Measurements from ENCODE around the gene CYTH4.
"Not testable (repeated sequence)": the region's sequence is repeated elsewhere in the genome, so short reads cannot be mapped to it uniquely, and the experiment has no call there.

CYTH4 gene

DNA sequence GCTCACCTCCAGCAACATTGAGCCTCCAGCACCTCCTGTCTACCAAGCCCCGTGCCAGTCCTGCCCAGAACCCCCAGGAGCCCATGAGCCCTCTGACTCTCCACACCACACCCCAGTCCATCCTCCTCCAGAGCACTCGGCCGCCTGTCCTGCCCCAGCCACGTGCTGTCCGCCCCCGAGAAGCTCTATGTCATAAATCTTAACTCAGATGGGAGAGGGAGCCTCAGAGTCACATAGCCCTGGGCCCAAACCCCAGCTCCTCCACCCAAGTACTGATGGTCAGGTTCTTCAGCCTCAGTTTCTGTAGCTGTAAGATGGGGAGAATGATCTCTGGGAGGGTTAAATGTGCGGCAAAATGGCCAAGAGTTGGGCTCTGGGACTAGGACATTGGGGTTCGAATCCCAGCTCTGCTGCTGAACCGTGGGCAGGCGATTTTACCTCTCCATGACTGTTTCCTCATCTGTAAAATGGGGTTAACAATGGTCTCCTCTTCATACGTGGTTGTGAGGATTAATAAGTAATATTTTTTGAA is 27.8 kb downstream of the CYTH4 start:
- DNase-seq (ENCODE audit: low read depth in 3 of 3): no peak

DNA sequence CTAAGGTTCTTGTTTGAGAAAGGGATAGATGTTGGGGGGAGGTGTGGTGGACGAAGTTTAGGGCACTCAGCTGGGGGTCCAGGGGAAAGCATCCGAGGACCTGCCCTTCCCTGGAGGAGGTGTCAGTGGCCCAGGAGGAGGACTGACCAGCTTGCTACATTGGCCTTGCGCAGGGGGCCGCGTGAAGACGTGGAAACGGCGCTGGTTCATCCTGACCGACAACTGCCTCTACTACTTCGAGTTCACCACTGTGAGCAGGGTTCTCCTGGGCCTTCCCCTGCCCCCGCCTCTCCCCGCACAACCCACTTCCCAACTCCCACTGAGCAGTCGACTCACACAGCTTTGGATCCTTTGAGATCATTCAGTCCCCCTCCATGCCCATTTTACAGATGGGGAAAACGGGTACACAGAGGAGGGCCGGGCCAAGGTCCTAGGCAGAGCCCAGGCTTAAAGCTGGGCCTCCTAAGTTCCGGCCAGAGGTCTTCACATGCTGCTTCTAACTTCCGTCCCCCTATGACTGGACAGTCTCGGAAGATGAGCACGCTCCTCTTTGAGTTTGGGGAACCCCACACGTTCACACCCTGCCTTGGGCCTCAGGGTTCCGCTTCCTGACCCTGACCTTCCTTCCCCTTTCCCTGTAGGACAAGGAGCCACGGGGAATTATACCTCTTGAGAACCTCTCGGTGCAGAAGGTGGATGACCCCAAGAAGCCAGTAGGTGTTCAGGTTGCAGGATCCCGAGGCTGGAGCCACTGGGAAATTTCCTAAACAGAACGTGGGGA is 28.7 kb downstream of the CYTH4 start:
- no peak for DNase-seq (ENCODE audit: low read depth in 3 of 3)

- no peak for DNase-seq (ENCODE audit: low read depth in 3 of 3)
Observed at GRCh38 chr22:37311761-37312312, 29.5 kb downstream of the CYTH4 start.

DNA sequence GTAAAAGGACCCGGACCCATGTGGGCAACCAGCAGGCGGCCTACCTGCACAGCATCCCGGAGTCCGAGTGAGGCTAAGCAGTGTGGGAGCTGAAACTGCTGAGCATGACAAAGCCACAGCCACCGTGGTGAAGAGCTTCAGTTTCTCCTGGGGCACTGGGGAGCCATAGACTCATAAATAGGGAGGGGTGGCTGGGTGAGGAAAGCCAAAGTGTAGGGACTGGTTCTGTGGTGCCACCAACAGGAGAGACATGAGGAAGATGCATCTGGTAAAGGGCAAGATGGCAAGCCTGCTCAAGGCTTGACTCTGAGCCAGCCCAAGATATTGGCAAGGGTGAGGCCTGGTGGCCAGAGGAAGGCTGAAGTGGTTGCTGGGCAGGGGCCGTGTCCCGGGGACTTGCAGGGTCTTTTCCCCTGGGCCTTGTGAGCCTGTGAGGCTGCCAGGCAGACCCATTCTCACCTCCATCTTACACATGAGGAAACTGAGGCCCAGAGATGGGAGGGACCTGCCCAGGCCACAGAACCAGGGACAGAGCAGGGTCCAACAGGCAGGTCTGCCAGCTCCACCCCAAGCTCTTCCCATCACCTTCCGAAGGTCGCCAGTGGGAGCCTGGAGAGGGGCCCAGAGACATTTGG is 30.4 kb downstream of the CYTH4 start:
- no peak for DNase-seq (ENCODE audit: low read depth in 3 of 3)

GRCh38 chr22:37313376-37314314 is 31.3 kb downstream of the CYTH4 start:
- DNase-seq (ENCODE audit: low read depth in 3 of 3): no peak

DNA sequence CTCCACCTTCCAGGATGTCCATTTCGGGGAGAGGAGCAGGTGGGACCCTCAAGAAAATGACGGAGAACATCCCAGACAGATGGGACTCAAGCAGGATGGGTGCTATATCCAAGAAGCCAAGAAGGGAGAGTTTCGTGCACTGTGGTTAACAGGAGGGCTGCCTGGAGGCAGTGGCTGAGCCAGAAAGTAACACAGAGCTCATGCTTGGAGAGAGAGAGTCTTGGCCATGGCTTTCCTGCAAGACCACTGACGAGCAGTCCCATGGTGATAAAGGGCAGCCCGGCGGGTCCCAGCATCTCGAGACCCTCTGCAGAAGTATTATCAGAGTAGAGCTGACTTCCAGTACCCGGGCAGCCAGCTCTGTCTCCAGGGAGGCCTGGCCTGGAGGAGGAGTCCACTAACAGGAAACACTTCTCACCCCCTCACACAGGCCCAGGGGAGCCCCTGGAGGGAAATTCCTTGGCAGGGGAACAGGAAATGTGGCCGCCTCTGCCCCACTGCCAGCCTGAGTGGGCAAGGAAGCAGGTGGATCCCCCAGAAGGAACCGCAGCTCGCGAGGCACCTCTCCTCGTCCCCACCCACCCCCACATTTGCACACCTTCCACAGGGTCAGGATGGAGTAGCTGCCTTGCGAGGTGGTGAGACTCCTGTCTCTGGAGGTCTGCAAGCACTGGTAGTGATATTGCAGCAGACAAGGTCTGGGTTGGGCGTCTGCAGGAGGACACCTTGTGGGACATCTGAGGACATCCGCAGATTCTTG is 32.2 kb downstream of the CYTH4 start:
- DNase-seq (ENCODE audit: low read depth in 3 of 3): peak in 1 of 3 experiments; percentile 49

- DNase-seq (ENCODE audit: low read depth in 3 of 3): no peak
Observed at GRCh38 chr22:37316405-37316804, 34.1 kb downstream of the CYTH4 start.

DNA sequence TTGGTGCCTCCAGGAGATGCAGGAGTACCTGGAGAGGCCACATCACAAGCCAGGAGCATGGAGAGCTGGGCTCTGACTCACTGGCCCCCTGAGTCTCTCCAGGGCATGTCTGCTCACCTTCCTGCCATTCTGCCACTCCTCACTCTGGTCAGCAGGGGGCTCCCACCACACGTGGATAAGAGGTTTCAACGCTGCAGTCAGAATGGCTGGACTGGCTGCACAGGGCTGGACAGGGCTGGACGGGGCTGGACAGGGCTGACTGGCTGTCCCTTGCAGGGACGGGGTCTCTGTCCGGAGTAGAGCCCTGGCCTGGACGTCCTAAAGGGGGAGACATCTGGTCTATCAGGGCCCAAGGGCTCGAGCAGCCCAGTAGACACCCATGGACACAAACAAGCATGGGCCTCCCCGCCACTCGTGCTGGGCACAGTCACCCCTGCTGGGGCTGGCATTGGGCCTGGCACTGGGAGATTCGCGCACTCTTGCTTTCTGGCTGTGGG is 34.6 kb downstream of the CYTH4 start:
- peak; percentile 51 to 66 (median 52) for DNase-seq (ENCODE audit: low read depth in 3 of 3)

- no peak for DNase-seq (ENCODE audit: low read depth in 3 of 3)
Observed at GRCh38 chr22:37317698-37318210, 35.4 kb downstream of the CYTH4 start.

DNA sequence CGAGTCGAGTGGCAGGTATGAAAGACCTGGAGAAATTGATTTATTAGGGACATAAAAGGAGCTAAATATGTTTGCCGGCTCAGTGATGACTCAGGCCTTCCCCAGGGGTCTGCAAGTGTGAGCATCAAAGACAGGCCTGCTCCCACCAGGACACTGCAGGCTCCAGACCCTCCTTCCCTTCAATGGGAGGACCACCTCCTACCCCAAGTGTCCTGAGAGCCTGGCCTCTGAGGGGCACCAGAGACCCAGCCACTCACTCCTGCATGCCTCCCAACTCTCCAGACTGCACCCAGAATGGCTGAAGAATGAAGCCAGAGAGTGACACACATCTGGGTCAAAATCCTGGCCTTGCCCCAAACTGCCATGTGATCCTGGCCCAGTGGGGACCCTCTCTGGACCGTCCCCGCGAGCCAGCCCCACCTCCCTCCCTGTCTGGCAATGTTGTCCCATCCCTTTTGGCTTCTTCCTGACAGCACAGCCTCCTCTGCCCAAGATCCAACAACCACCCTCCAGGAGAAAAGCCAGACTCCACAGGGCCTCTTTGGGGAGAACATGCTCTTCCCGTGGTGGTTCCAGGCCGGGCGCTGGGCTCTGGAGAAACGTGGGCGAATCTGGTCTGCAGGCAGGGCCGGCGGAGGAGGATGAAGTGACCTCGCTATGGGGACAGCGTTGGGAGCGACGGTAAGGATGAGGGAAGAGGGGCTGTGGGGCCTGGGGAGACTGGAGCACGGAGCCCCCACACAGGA is 36.2 kb downstream of the CYTH4 start:
- DNase-seq (ENCODE audit: low read depth in 3 of 3): no peak

- no peak for DNase-seq (ENCODE audit: low read depth in 3 of 3)
Observed at GRCh38 chr22:37319469-37319868, 37.2 kb downstream of the CYTH4 start.

DNA sequence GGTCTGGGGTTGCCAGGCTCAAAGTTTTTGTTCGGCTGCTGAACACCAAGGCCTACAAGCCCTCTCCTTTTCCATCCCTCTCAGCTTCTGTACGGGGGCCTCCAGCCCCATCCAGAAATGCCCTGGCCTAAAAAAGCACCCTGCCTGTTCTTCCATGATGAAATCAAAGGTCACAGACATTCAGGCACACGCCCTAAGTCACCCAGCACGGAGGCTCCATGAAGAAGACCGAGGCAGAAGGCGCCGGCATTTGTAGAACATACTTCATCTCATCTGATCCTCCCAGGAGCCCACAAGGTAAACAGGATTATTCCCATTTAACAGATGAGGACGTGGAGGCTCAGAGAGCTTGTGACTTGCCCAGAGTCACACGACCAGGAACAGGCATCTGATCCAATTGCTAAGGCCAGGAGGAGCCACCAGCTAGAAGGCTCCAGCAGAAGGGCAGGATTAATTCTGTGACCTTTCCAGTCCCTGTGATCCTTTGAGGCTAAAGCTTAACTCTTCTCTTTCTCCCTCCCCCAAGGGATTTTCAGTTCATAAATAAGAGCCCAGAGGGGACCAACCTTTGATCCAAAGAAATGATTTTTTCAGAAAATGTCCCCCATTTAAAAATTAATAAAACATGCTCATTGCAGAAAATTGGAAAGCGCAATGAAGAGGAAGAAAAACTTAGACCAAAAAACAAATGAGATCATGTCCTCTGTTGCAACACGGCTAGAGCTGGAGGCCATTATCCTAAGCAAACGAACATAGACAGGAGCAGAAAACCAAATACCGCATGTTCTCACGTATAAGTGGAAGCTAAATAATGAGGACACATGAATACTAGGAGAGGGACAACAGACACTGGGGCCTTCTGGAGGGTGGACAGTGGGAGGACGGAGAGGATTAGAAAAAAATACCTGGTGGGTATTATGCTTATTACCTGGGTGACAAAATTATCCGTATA is 38.7 kb downstream of the CYTH4 start:
- DNase-seq (ENCODE audit: low read depth in 3 of 3): no peak

DNA sequence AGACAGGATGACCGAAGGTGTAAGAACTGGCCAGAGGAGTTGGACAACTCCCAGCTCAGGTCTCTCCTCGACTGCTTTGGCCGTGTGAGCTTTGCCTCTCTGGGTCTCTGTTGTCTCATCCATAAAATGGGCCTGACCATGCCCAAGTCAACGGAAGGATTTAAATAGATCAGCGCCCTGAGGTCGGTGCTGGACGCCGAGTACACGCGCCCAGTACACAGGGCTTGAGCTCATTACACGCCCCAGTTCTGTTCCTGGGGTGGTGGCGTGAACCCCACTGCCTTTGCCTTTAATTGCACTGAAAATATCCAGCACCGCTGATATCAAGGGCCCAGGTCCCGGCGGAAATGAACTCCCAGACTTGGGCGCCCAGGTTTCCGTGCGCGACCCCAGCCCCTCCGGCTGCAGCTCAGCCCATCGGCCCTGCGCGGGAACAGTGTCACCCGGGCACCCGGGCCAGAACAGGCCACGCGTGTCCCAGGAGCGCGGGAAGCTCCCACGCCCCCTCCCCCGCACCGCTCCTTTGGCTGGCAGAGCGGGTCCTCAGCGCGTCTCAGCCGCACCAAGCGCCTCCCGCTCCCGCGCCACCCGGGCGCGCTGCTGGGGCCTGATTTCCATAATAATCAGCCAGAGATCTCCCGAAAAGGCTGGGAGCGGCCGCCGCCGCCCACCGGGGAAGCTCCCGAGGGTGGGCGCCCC is 42.2 kb downstream of the CYTH4 start:
- no peak for DNase-seq (ENCODE audit: low read depth in 3 of 3)

- DNase-seq (ENCODE audit: low read depth in 3 of 3): no peak
Observed at GRCh38 chr22:37325039-37325395, 42.7 kb downstream of the CYTH4 start.

DNA sequence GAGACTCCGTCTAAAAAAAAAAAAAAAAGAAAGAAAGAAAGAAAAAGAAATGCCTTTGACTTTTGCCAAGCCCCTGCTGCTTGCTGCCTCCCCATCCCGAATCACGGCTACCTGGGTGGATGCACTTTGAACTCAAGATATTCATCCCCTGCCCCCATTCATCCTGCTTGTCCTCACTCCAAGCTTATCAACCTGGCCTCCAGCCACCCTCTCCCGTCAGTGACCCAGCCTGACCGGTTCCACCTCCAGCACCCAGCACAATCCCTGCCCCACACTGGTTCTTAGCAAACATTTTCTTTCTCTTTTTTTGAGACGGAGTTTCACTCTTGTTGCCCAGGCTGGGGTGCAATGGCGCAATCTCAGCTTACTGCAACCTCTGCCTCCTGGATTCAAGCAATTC is 44.4 kb downstream of the CYTH4 start:
- DNase-seq (ENCODE audit: low read depth in 3 of 3): no peak

GRCh38 chr22:37328017-37328416 is 45.7 kb downstream of the CYTH4 start:
- DNase-seq (ENCODE audit: low read depth in 3 of 3): no peak

DNA sequence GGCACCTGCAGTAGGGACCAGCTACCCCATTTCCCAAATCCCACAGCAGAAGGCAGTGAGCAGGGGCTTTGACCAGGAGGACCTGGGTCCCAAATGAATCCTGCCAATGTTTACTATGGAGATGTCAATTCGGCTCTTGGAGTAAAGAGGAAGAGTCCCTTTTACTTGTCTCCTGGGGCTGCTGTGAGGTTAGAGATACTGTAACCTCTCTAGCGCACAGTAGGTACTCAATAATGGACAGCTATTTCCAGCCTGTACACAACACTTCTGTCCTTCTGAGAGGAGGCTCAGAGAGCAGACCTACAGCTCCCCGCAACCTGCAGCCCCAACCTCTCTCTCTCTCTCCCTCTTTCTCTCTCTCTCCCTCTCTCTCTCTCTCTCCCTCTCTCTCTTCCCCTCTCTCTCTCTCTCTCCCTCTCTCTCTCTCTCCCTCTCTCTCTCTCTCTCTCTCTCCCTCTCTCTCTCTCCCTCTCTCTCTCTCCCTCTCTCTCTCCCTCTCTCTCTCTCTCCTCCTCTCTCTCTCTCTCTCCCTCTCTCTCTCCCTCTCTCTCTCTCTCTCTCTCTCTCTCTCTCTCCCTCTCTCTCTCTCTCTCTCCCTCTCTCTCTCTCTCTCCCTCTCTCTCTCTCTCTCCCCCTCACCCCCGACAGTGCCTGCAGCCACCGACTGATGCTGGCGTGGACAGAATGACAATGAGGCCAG is 46.4 kb downstream of the CYTH4 start:
- DNase-seq (ENCODE audit: low read depth in 3 of 3): not testable (repeated sequence)

Data from stimulated activated CD4-positive, alpha-beta T cell treated with anti-CD3 and anti-CD28 coated beads, TNF-alpha, amount 100 ng/mL, for 24 hours (primary cell).